ENCODE measurements around the gene FBXO36.
A peak's percentile ranks its signal among the peaks of the same experiment; 100 is the strongest.

Gene FBXO36

GRCh38 chr2:229974266-229974665 lies 52.0 kb downstream of the FBXO36 start:
- DNase-seq, result no peak

GRCh38 chr2:229980431-229981184 lies 58.3 kb downstream of the FBXO36 start:
- DNase-seq, result no peak

GRCh38 chr2:229993236-229993635 lies 70.9 kb downstream of the FBXO36 start:
- DNase-seq, result no peak

GRCh38 chr2:229996320-229996719 lies 74.0 kb downstream of the FBXO36 start:
- no peak for DNase-seq

GRCh38 chr2:229997565-229997964 lies 75.3 kb downstream of the FBXO36 start:
- DNase-seq, result no peak

- no peak for DNase-seq
Measured at GRCh38 chr2:230000118-230000841, 78.0 kb downstream of the FBXO36 start.

GRCh38 chr2:230007931-230008707 lies 85.8 kb downstream of the FBXO36 start:
- DNase-seq, result peak; percentile 61

- DNase-seq, result no peak
Measured at GRCh38 chr2:230008708-230009066, 86.4 kb downstream of the FBXO36 start.

- DNase-seq, result no peak
Measured at GRCh38 chr2:230010501-230010900, 88.2 kb downstream of the FBXO36 start.

- DNase-seq, result no peak
Measured at GRCh38 chr2:230011617-230012016, 89.3 kb downstream of the FBXO36 start.

GRCh38 chr2:230012267-230012884 lies 90.1 kb downstream of the FBXO36 start:
- DNase-seq, result no peak

- DNase-seq, result no peak
Measured at GRCh38 chr2:230016844-230017243, 94.5 kb downstream of the FBXO36 start.

- no peak for DNase-seq
Measured at GRCh38 chr2:230018153-230018552, 95.8 kb downstream of the FBXO36 start.

- no peak for DNase-seq
Measured at GRCh38 chr2:230019742-230020141, 97.4 kb downstream of the FBXO36 start.

- DNase-seq, result no peak
Measured at GRCh38 chr2:230023313-230023712, 101.0 kb downstream of the FBXO36 start.

GRCh38 chr2:230042195-230042594 lies 119.9 kb downstream of the FBXO36 start:
- no peak for DNase-seq

- no peak for DNase-seq
Measured at GRCh38 chr2:230043025-230043424, 120.7 kb downstream of the FBXO36 start.

- no peak for DNase-seq
Measured at GRCh38 chr2:230043461-230043860, 121.2 kb downstream of the FBXO36 start.

GRCh38 chr2:230046491-230046890 lies 124.2 kb downstream of the FBXO36 start:
- no peak for DNase-seq

GRCh38 chr2:230048010-230048671 lies 125.8 kb downstream of the FBXO36 start:
- no peak for DNase-seq

GRCh38 chr2:230050136-230050535 lies 127.8 kb downstream of the FBXO36 start:
- no peak for DNase-seq

- DNase-seq, result no peak
Measured at GRCh38 chr2:230052299-230052698, 130.0 kb downstream of the FBXO36 start.
